NCI-H748 (cell line): ENCODE results near the gene DIP2C.
"Not testable (repeated sequence)": the region's sequence is repeated elsewhere in the genome, so short reads cannot be mapped to it uniquely, and the experiment has no call there.

ENCODE experiments used
- DNase-seq: peaks from one replicate; lab custom pipeline; 2025; ENCODE audit not compliant: unreplicated experiment; lab: John Stamatoyannopoulos, UW

DIP2C gene

GRCh38 chr10:349081-349480 is 340.4 kb downstream of the DIP2C start:
- DNase-seq = no peak

DNA sequence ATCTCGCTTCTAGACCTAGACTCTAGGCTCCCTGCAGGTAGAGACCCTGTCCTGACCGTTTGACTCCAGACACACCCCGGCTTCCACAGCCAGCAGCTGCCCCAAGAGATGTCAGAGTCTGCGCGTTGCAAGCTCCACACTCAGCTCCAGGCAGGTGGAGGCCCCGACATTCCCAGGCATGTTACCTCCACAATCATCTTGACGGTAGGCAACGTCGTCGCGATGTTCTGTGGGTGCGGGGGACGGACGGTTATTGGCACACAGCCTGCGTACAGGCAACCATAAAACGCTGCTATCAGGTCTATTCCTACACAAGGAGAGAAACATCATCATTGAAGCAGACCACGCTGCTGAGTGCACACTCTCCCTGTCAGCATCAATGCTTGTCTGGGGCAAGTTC is 341.0 kb downstream of the DIP2C start:
- DNase-seq = no peak

DNA sequence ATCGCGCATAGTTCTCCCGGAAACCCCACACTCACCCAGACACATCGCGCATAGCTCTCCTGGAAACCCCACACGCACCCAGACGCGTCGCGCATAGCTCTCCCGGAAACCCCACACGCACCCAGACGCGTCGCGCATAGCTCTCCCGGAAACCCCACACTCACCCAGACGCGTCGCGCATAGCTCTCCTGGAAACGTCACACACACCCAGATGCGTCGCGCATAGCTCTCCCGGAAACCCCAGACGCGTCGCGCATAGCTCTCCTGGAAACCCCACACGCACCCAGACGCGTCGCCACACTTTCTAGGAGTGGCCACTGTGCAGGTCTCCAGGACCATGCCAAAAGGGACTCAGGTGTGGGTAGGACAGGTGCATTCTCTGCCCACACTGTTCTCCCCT is 341.7 kb downstream of the DIP2C start:
- DNase-seq = not testable (repeated sequence)

DNA sequence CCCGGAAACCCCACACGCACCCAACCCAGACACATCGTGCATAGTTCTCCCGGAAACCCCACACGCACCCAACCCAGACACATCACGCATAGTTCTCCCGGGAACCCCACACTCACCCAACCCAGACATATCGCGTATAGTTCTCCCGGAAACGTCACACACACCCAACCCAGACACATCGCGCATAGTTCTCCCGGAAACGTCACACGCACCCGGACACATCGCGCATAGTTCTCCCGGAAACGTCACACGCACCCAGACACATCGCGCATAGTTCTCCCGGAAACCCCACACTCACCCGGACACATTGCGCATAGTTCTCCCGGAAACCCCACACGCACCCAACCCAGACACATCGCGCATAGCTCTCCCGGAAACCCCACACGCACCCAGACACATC is 342.3 kb downstream of the DIP2C start:
- not testable (repeated sequence) for DNase-seq

- DNase-seq = no peak
These were observed 344.8 kb downstream of the DIP2C start for GRCh38 chr10:344582-345200.

DNA sequence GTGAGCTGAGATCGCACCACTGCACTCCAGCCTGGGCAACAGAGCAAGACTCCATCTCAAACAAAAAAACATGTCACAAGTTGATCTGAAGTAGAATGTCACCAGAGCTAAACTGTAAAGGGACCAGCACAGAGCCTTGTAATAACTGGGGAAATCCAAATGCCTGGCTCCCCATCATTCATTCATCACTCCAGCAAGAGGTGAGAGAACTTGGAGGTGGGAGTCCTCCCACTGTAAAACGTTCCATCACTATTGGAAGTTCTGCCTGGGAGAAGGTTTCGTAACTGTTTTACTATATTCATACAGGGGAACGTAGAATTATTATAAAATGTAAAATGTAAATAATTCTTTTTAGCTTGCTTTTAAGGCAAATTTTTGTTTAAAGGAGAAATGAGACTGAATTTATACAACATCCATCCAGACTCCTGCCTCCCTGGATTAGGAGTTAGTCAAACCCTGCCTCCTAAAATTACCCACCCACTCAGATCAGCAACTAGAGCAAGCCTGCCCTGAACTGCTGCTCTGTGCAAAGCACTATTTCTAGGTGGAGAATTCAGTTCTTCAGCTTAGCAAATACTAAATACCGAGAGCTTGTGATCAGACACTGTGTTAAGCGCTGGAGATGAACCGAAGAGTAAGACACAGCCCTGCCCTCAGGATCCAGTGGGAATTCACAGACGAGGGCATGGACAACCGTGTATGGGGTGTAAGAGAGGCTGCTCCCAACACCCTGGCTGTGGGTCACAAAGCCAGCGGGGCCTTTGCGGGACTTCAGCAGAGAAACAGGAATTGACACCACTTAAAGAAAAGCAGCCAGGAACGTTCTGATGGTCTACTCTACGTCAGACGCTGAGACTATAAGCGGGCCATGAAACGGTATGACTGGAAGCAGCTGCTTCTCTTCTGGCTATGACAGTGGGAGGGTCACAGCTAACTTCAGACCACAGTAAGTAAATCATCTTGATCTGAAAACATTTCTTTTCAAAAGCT is 345.9 kb downstream of the DIP2C start:
- DNase-seq = no peak

GRCh38 chr10:341081-341740 is 348.3 kb downstream of the DIP2C start:
- no peak for DNase-seq

DNA sequence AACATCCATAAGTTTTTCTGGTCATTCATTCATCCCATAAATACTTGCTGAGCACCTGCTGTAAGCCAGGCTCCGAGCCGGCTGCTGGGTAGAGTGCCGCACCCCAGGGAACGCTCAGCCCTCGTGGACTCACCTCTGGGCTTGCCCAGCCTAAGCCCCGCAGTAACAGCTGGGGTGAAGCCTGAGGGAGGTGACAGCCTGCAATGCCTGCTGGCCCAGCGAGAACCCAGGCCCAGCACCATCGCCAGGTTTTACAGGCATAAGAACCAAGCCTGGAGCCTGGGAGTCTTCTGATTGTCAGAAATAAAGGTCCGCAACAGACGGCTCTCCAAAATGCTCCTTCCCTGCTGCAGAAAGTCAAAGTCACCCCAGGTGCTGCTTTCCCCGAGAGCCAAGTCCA is 348.8 kb downstream of the DIP2C start:
- DNase-seq = no peak

GRCh38 chr10:339038-339391 is 350.5 kb downstream of the DIP2C start:
- DNase-seq = no peak

- peak; percentile 10 for DNase-seq
These were observed 351.1 kb downstream of the DIP2C start for GRCh38 chr10:338171-339037.

DNA sequence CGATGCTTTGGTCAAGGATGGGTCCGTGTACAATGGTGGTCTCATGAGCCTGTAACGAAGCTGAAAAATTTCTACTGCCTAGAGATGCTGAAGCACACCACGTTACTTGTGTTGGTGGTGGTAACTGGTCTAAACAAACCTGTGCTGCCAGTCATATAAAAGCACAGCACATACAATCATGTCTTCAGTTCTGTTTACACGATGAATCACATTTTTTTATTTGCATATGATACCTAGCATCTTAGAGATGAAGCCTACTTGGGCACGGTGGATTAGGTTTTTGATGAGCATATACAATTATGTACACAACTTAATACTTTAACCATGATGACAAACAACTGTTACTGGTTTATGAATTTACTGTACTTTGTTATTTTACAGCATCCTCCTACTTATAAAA is 353.2 kb downstream of the DIP2C start:
- DNase-seq = no peak

- DNase-seq = no peak
These were observed 354.2 kb downstream of the DIP2C start for GRCh38 chr10:335151-335800.

- no peak for DNase-seq
These were observed 358.3 kb downstream of the DIP2C start for GRCh38 chr10:331186-331585.

DNA sequence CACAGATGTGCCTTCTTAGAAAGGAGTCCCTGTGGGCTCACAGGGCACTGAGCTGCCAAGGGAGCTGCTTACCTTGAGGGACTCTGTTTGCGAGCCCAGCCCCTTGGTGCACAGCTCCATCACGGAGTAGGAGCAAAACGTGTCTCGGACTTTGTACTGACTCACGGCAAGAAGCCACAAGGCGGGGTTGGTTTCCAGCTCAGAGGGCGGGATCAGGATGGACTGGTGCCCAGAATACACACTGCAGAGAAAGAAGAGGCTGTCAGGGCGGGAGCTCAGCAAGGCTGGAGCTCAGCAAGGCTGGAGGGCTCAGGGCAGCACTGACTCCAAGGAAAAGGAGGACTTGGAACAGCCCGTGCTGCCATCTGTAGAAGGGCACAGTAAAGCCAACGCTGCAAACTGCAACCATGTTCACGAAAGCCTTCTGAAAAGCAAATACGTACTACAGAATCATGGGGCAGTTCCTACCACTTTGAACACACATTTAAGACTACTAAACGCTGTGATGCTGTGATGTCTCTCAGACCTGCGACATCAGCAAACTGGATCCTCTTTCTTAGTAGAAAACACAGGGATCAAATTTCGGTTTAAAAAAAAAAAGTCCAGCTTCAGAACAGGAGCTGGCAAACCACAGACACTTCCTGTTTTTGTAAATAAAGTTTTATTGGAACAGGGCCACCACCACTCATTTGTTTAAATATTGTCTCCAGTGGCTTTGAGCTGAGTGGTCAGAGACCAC is 359.9 kb downstream of the DIP2C start:
- peak; percentile 80 for DNase-seq

DNA sequence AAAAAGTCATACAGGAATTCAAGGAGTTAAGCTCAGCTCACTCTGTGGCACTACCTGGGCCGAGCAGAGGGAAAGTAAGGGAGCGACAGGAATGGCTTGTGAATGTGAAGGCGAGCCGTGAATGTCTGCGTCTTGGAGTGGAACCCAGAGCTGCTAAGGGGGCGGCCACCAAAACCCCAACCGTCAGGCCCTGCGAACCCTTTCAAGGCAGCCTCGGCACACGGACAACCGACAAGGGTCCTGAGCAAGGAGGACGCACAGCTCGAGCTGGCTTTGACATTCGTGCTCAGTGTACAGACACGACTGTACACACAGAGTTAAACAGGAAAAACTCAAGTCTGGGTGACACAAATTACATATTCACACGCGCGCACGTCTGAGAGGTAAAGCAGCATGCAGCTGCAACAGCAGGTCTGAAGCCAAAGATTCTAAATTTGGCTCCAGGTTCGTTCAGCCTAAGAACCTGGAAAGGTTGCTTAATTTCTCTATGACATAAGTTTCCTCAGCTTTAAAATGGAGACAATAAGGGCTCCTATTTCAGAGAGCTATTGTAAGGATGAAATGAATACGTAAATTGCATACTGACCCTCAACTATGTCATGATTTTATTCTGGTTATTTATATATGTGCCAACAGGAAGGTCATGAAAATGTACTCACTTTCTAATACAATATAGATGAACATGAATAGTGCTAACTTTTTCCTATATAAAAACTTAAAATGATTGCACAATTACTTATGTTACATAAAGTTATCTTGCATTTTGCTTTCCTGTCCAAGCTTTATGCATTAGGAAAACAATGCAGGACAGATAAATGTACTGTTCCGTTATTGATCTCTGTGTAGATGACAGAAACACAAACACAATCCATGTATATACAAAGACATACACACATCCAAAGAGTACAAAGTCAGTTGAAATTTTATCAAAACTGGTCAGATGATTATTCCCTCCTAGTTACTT is 361.3 kb downstream of the DIP2C start:
- no peak for DNase-seq

- no peak for DNase-seq
These were observed 362.4 kb downstream of the DIP2C start for GRCh38 chr10:326894-327635.

GRCh38 chr10:326350-326749 is 363.1 kb downstream of the DIP2C start:
- no peak for DNase-seq

GRCh38 chr10:325282-325681 is 364.2 kb downstream of the DIP2C start:
- no peak for DNase-seq
